Heart left ventricle (tissue), 16 donors: ENCODE measurements around the gene CKLF. TPM values are rescaled to one million over a fixed set of nuclear protein-coding genes. Genes with fewer than 3 reads are reported as not detected.
A peak's percentile ranks its signal among the peaks of the same experiment; 100 is the strongest.

ENCODE experiments used
- ATAC-seq, 4 donors: fragments of 200-7000 bp; cut with Tn5 transposase; one replicate each; pipeline ENCODE4 v1.9.1; 2020 to 2022; ENCODE audit warnings: moderate library complexity in 4 of 4, mild to moderate bottlenecking in 3 of 4, moderate number of reproducible peaks in 1 of 4
- DNase-seq, 5 donors: peaks; one replicate each; pipeline ENCODE4 v3.0.0-alpha.2; 2020
- H3K27ac ChIP-seq, 12 donors: fragments of 200-600 bp; sonication (generic) in 4 of 12; one replicate each; pipeline versions ENCODE4 v1.5.0 to v1.8.0; 2016 to 2022; ENCODE audit warnings: mild to moderate bottlenecking in 2 of 12
- H3K27me3 ChIP-seq, 9 donors: fragments of 200-600 bp; sonication (generic) in 2 of 9; one replicate each; pipeline versions ENCODE4 v1.5.1 to v1.8.0; 2016 to 2022; ENCODE audit warnings: mild to moderate bottlenecking in 3 of 9
- H3K36me3 ChIP-seq, 9 donors: fragments of 200-600 bp; sonication (generic) in 2 of 9; one replicate each; pipeline versions ENCODE4 v1.5.0 to v1.8.0; 2018 to 2022; ENCODE audit warnings: mild to moderate bottlenecking in 2 of 9
- H3K4me1 ChIP-seq, 12 donors: fragments of 200-600 bp; sonication (generic) in 4 of 12; one replicate each; pipeline versions ENCODE4 v1.5.0 to v1.8.0; 2016 to 2022; ENCODE audit warnings: mild to moderate bottlenecking in 3 of 12
- H3K4me3 ChIP-seq, 12 donors: fragments of 200-600 bp; sonication (generic) in 4 of 12; one replicate each; pipeline versions ENCODE4 v1.5.0 to v1.8.0; 2017 to 2022; ENCODE audit warnings: mild to moderate bottlenecking in 9 of 12, moderate library complexity in 4 of 12
- H3K9me3 ChIP-seq, 12 donors: fragments of 200-600 bp; sonication (generic) in 4 of 12; one replicate each; pipeline versions ENCODE4 v1.5.0 to v1.8.0; 2016 to 2022; ENCODE audit warnings: mild to moderate bottlenecking in 1 of 12
- POLR2A ChIP-seq, 2 donors: fragments of 450-650 bp; IDR thresholded peaks; one replicate each; pipeline ENCODE4 v1.6.1; 2017; ENCODE audit warnings: antibody characterized with exemption in 2 of 2, mild to moderate bottlenecking in 2 of 2, moderate library complexity in 2 of 2
- WGBS, 4 donors: extraction: QIAGEN DNeasy Blood & Tissue Kit in 2 of 4; methylation state at CpG; one replicate each; pipeline versions ENCODE4 v1.1.5 to v1.1.7; 2013 to 2018; 5-methylcytosine and 5-hydroxymethylcytosine counted together
- intact Hi-C, 10 donors: fragments of 100-400 bp; cut with DNase I; formaldehyde crosslinking; loops; one replicate each; pipeline versions ENCODE4 v1.11.1 to v1.14.2; 2022
- polyA plus RNA-seq, 2 donors: library from polyadenylated mRNA; stranded (reverse); fragments of 200-250 nt; gene quantifications; one replicate each; pipeline ENCODE4 v1.2.3, GENCODE V29; 2013
- total RNA-seq, 9 donors: library from RNA; depleted of rRNA in 2 of 9; stranded (reverse); fragments of >200 nt in 2 of 9; fragmentation: NEBNext Ultra II Directional in 3 of 9; extraction: Animal tissue kit (Norgen Biotek cat#: 25700) in 3 of 9; gene quantifications; one replicate each; pipeline versions ENCODE4 v1.1.0 to v1.2.4, GENCODE V29; 2016 to 2023
- TF ChIP-seq, protein P1 (sequence below), 12 donors: fragments of 200-600 bp; sonication (generic) in 4 of 12; IDR thresholded peaks; one replicate each; pipeline versions ENCODE4 v1.5.0 to v1.8.0; 2018 to 2022; ENCODE audit warnings: antibody characterized with exemption in 12 of 12, mild to moderate bottlenecking in 5 of 12
- donor health status: ischemic (EF 13 %, LVEDD 7.1; RV severe dilation, severe dysfunction).
- donor health status: healthy with polysubstance abuse.
- donor health status: DM: no; HTN: yes; CAD: no.
- donor health status: DM: no; HTN: no; CAD: no.
- donor health status: ischemic (EF 25% LVEDD 6.9; RV normal size, moderate dysfunction).
- donor health status: ischemic (EF 25% LVEDD 5.7; RV mildly dilated, moderate dysfunction).
- donor health status: healthy.
- donor health status: DM: yes; HTN: yes; CAD: no.
- donor health status: ischemic (EF 35%, LVEDD 5.7; RV mildly dilated, moderate dysfunction).
- donor health status: nonischemic (EF 11% LVEDD 7.7; RV severe dilation, severe dysfunction).
- donor health status: DM: yes; HTN: yes; CAD: no.
- donor health status: PGD.
- donor health status: ischemic (EF 29% LVEDD 5.4; RV normal size, mild dysfunction).
- donor health status: nonischemic (EF 23%, LVEDD 6.1; RV moderate dilation, normal function).

Gene CKLF
- total and polyA plus RNA-seq, 11 donors, result 4.1 to 28.9 (median 6.4) TPM

DNA sequence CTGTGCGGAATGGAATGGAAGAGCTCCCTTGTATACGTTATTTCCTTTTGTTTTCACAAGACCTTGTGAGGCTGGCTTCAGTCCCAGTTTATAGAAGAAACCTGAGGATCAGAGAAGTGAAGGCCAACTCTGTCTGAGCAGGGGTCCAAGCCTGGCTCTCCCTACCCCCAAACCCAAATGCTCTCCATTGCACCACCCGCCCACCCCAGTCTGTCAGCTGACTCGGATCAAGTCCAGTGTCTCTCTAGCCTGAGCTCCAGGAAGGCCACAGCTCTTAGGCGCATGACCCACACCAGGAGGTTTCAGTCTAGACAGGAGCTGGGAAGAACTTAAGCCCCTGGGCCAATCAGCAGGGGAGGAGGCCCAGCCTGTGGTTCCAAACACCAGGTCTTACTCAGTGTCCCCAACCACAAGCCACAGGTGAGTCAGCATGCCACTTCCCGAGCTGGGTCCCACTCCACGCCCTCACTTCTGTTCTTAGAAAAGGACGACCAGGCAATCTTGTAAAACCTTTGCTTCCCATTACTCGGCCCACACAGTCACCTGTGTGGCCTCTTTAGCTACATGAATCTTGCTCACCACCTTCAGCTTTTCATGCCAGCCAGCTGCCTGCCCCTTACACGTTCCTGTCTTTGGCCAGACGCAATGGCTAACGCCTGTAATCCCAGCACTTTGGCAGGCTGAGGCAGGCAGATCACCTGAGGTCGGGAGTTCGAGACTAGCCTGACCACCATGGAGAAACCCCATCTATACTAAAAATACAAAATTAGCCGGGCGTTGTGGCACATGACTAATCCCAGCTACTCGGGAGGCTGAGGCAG, 30.2 kb upstream of the CKLF start:
- TF ChIP-seq, protein P1, sequence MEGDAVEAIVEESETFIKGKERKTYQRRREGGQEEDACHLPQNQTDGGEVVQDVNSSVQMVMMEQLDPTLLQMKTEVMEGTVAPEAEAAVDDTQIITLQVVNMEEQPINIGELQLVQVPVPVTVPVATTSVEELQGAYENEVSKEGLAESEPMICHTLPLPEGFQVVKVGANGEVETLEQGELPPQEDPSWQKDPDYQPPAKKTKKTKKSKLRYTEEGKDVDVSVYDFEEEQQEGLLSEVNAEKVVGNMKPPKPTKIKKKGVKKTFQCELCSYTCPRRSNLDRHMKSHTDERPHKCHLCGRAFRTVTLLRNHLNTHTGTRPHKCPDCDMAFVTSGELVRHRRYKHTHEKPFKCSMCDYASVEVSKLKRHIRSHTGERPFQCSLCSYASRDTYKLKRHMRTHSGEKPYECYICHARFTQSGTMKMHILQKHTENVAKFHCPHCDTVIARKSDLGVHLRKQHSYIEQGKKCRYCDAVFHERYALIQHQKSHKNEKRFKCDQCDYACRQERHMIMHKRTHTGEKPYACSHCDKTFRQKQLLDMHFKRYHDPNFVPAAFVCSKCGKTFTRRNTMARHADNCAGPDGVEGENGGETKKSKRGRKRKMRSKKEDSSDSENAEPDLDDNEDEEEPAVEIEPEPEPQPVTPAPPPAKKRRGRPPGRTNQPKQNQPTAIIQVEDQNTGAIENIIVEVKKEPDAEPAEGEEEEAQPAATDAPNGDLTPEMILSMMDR (IDR thresholded peaks at IDR 0.05), result no peak
- peaks cover 11 to 99% (median 55%) of the 10 kb centered on the region in 12 donors for H3K4me1 ChIP-seq
- no peak overlapping the region for H3K4me3 ChIP-seq
- DNase-seq (peak in 3 of 5 donors; percentile 52 to 78 (median 54)), ATAC-seq (peak in 1 of 4 donors; percentile 21)
- no peaks in the 10 kb centered on the region for H3K9me3 ChIP-seq
- H3K27ac ChIP-seq, result peak overlapping the region in 8 of 12 donors; percentile 20 to 100 (median 56)
- WGBS, 4 donors, result 84 to 92% (median 88%) methylated on average over 16 to 17 of the region's 17 CpGs
- no peaks in the 10 kb centered on the region for H3K27me3 ChIP-seq
- peaks cover 0 to 34% (median 25%) of the 10 kb centered on the region in 9 donors for H3K36me3 ChIP-seq
- intact Hi-C loops, result no loop called here

- TF ChIP-seq POLR2A (IDR thresholded peaks at IDR 0.05), result no peak
- TF ChIP-seq, protein P1 (IDR thresholded peaks at IDR 0.05), result no peak
- H3K9me3 ChIP-seq, result no peaks in the 10 kb centered on the region
- intact Hi-C loops, result no loop called here
- WGBS, 4 donors, result 77 to 87% (median 80%) methylated on average over 11 of the region's 11 CpGs
- peak overlapping the region in 10 of 12 donors; percentile 30 to 100 (median 48) for H3K27ac ChIP-seq
- peaks cover 5 to 92% (median 47%) of the 10 kb centered on the region in 12 donors for H3K4me1 ChIP-seq
- no peak overlapping the region for H3K4me3 ChIP-seq
- H3K36me3 ChIP-seq, result peaks cover 0 to 43% (median 34%) of the 10 kb centered on the region in 9 donors
- H3K27me3 ChIP-seq, result no peaks in the 10 kb centered on the region
- ATAC-seq (no peak), DNase-seq (no peak)
Observed at GRCh38 chr16:66522816-66523590, 29.4 kb upstream of the CKLF start.

GRCh38 chr16:66523861-66524354, 28.5 kb upstream of the CKLF start:
- no peak for DNase-seq
- no peak overlapping the region for H3K4me3 ChIP-seq
- H3K4me1 ChIP-seq, result peaks cover 0 to 83% (median 41%) of the 10 kb centered on the region in 12 donors
- TF ChIP-seq, protein P1 (IDR thresholded peaks at IDR 0.05), result no peak
- TF ChIP-seq POLR2A (IDR thresholded peaks at IDR 0.05), result no peak
- H3K9me3 ChIP-seq, result no peaks in the 10 kb centered on the region
- 59 to 64% (median 60%) methylated on average over 9 of the region's 9 CpGs for WGBS, 4 donors
- H3K27ac ChIP-seq, result peak overlapping the region in 11 of 12 donors; percentile 21 to 100 (median 46)
- ATAC-seq, result peak in 1 of 4 donors; percentile 30
- peaks cover 0 to 52% (median 43%) of the 10 kb centered on the region in 9 donors for H3K36me3 ChIP-seq
- no peaks in the 10 kb centered on the region for H3K27me3 ChIP-seq
- intact Hi-C loops, result no loop called here
